BE2C (cell line): ENCODE measurements around the gene IFI44.

ENCODE experiments used
- DNase-seq: peaks from one replicate; pipeline ENCODE4 v3.0.0-alpha.2; 2020
- H3K27me3 ChIP-seq: fragments of 250-450 bp; sonication (Bioruptor Pico); 2 replicates; pipeline ENCODE4 v1.5.1; 2020; ENCODE audit warnings: mild to moderate bottlenecking
- H3K36me3 ChIP-seq: fragments of 250-450 bp; sonication (Bioruptor Pico); 2 replicates; pipeline ENCODE4 v1.5.1; 2020; ENCODE audit warnings: mild to moderate bottlenecking
- H3K4me1 ChIP-seq: fragments of 250-450 bp; sonication (Bioruptor Pico); 2 replicates; pipeline ENCODE4 v1.5.1; 2020
- H3K4me3 ChIP-seq: 2 replicates; pipeline ENCODE4 v1.5.1; 2011; ENCODE audit warnings: low read depth, low read length
- H3K9me3 ChIP-seq: fragments of 250-450 bp; sonication (Bioruptor Pico); 2 replicates; pipeline ENCODE4 v1.5.1; 2020
- CTCF ChIP-seq: IDR thresholded peaks from 2 replicates; pipeline ENCODE4 v1.5.1; 2012; ENCODE audit warnings: mild to moderate bottlenecking, low read depth, low read length

The IFI44 gene

GRCh38 chr1:78641558-78641957 is 8.1 kb upstream of the IFI44 start:
- no peaks in the 10 kb centered on the region for H3K36me3 ChIP-seq
- H3K4me3 ChIP-seq = no peak overlapping the region
- no peaks in the 10 kb centered on the region for H3K9me3 ChIP-seq
- no peaks in the 10 kb centered on the region for H3K4me1 ChIP-seq
- no peak for DNase-seq
- no peak for TF ChIP-seq CTCF
- H3K27me3 ChIP-seq = no peaks in the 10 kb centered on the region

DNA sequence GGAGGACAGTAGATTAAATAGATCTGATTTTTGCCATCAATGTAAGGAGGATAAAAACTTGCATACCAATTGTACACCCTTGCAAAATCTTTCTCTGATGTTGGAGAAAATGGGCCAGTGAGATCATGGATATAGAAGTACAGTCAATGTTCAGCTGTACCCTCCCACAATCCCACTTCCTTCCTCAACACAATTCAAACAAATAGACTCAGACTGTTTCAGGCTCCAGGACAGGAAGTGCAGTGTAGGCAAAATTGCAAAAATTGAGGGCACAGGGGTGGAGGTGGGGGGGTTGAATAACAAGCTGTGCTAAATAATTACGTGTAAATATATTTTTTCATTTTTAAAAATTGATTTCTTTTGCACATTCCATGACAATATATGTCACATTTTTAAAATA is 3.9 kb upstream of the IFI44 start:
- no peak for TF ChIP-seq CTCF
- Histone ChIP-seq H3K36me3 (no peaks in the 10 kb centered on the region), H3K4me3 (no peak overlapping the region), H3K4me1 (no peaks in the 10 kb centered on the region), H3K9me3 (no peaks in the 10 kb centered on the region), H3K27me3 (no peaks in the 10 kb centered on the region)
- no peak for DNase-seq

DNA sequence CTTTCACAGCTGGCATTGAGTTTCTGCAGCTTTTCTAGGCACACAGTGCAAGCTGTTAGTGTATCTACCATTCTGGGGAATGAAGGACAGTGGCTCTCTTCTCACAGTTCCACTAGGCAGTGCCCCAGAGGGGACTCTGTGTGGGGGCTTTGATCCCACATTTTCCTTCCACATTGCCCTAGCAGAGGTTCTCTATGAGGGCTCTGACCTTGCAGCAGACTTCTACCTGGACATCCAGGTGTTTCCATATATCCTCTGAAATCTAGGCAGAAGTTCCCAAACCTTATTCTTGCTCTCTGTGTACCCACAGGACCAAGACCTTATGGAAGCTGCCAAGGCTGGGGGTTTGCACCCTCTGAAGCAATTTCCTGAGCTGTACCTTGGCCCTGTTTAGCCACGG is 2.4 kb upstream of the IFI44 start:
- no peak for TF ChIP-seq CTCF
- DNase-seq = no peak

DNA sequence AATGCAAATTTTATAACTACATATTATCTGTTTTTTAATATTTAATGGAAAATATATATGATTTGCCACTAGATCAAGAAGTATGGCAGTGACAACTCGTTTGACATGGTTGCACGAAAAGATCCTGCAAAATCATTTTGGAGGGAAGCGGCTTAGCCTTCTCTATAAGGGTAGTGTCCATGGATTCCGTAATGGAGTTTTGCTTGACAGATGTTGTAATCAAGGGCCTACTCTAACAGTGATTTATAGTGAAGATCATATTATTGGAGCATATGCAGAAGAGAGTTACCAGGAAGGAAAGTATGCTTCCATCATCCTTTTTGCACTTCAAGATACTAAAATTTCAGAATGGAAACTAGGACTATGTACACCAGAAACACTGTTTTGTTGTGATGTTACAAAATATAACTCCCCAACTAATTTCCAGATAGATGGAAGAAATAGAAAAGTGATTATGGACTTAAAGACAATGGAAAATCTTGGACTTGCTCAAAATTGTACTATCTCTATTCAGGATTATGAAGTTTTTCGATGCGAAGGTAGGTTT is 556 bp downstream of the IFI44 start:
- no peaks in the 10 kb centered on the region for H3K27me3 ChIP-seq
- no peak for TF ChIP-seq CTCF
- H3K4me3 ChIP-seq = no peak overlapping the region
- no peaks in the 10 kb centered on the region for H3K9me3 ChIP-seq
- no peaks in the 10 kb centered on the region for H3K36me3 ChIP-seq
- DNase-seq = no peak
- H3K4me1 ChIP-seq = no peaks in the 10 kb centered on the region

More for the DNA sequence above, 2.4 kb upstream of the IFI44 start:
- Histone ChIP-seq H3K4me1 (no peaks in the 10 kb centered on the region), H3K27me3 (no peaks in the 10 kb centered on the region), H3K4me3 (no peak overlapping the region), H3K9me3 (no peaks in the 10 kb centered on the region), H3K36me3 (no peaks in the 10 kb centered on the region)

DNA sequence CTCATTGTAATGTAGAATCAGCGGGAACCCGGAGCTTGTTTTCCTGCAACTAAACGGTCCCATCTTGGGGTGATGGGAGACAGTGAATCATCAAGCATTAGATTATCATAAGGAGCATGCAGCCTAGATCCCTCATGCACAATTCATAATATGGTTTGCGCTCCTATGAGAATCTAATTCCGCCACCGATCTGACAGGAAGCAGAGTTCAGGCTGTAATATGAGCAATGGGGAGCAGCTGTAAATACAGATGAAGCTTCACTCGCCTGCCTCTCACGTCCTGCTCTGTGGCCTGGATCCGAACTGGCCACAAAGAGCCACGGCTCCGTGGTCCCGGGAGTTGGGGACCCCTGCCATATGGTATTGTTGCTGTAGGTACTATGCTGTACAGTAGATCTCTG is 1.6 kb downstream of the IFI44 start:
- no peaks in the 10 kb centered on the region for H3K9me3 ChIP-seq
- no peaks in the 10 kb centered on the region for H3K4me1 ChIP-seq
- no peak for TF ChIP-seq CTCF
- no peak for DNase-seq
- no peaks in the 10 kb centered on the region for H3K27me3 ChIP-seq
- H3K36me3 ChIP-seq = no peaks in the 10 kb centered on the region
- no peak overlapping the region for H3K4me3 ChIP-seq

- Histone ChIP-seq H3K36me3 (no peaks in the 10 kb centered on the region), H3K4me1 (no peaks in the 10 kb centered on the region), H3K9me3 (no peaks in the 10 kb centered on the region), H3K27me3 (no peaks in the 10 kb centered on the region), H3K4me3 (no peak overlapping the region)
- TF ChIP-seq CTCF = no peak
- no peak for DNase-seq
Observed at GRCh38 chr1:78652019-78652560, 2.5 kb downstream of the IFI44 start.
